ENCODE results near the gene CLDN4. TPM values are rescaled to one million over a fixed set of nuclear protein-coding genes. Genes with fewer than 3 reads are reported as not detected.

The CLDN4 gene
- total RNA-seq, 1 donor from 2014 or later, result 0.54 TPM

DNA sequence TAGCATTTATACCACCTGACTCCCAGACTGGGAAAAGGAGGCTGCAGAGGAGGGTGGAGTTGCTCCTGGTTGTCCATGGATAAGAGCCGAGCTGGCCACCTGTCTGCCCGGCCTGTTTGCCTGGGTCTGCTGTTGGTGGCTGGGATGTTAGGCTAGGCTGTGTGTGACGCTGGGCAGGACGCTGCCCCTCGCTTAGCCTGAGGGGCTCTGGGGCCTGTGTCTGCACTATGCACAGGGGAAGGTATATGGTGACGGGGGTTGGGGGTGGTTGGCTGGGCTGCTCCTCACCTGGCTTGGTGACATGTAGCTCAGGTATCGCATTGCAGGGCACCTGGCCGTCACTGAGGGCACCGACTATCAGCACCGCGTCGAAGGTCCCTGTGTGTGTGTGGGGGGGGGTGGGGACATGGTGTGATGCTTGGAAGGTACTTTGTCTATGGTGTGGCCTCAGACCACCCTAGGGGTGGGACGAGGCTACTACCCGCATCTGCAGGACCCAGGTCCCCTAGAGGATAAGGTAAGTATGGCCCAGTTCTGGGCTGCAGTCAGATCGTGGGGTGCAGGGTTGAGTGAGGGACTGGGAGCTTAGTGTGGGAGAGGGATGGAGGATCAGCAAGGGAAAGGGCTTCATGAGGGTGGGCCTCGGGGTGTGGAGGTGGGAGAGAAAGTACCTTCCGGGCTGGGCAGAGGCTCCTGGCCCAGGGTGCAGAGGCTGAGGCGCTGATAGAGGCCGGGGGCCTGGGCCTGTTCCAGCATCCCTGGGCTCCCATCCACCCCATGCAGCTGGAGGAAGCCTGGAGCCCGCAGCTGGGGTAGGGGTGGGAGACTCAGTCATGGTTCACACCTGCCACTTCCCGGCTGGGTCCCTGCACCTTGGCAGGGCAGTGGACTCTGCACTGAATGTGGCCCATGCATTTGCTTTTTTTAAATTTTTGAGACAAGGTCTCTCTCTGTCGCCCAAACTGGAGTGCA, 9.2 kb downstream of the CLDN4 start:
- Mint-ChIP-seq H3K9me3 (ENCODE audit: unreplicated experiment) (peaks cover 5% of the 10 kb centered on the region), H3K27ac (ENCODE audit: unreplicated experiment) (no peak overlapping the region), H3K36me3 (ENCODE audit: unreplicated experiment) (no peaks in the 10 kb centered on the region), H3K27me3 (ENCODE audit: unreplicated experiment) (no peaks in the 10 kb centered on the region), H3K4me1 (ENCODE audit: low read depth, unreplicated experiment) (no peaks in the 10 kb centered on the region), H3K4me3 (ENCODE audit: unreplicated experiment) (no peak overlapping the region)
- DNase-seq, result no peak
- TF ChIP-seq, protein P1, sequence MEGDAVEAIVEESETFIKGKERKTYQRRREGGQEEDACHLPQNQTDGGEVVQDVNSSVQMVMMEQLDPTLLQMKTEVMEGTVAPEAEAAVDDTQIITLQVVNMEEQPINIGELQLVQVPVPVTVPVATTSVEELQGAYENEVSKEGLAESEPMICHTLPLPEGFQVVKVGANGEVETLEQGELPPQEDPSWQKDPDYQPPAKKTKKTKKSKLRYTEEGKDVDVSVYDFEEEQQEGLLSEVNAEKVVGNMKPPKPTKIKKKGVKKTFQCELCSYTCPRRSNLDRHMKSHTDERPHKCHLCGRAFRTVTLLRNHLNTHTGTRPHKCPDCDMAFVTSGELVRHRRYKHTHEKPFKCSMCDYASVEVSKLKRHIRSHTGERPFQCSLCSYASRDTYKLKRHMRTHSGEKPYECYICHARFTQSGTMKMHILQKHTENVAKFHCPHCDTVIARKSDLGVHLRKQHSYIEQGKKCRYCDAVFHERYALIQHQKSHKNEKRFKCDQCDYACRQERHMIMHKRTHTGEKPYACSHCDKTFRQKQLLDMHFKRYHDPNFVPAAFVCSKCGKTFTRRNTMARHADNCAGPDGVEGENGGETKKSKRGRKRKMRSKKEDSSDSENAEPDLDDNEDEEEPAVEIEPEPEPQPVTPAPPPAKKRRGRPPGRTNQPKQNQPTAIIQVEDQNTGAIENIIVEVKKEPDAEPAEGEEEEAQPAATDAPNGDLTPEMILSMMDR (IDR thresholded peaks at IDR 0.05; ENCODE audit: partially characterized antibody, unreplicated experiment), result peak; percentile 15

DNA sequence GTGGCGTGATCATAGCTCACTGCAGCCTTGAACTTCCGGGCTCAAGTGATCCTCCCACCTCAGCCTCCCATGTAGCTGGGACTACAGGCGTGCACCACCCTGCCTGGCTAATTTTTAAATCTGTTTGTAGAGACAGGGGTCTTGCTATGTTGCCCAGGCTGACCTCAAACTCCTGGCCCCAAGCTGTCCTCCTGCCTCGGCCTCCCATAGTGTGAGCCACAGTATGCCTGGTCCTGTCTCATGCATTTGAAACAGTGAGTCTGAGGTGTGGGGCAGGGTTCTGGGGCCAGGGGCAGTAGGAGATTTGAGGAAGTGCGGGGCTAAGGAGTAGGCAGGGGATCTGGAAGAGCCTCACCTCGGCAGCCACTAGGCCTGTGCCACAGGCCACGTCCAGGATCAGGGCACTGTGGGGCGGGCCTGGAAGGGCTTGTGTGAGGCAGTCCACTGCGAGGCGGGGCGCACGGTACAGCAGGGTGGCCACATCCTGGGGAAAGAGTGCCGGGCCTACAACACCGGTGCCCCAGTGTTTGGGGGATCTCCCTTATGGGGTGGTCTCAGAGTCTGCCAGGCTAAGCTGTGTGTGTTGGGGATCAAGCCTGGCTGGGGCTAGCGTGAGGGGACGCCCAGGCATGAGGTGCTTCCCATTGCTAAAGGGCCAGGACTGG, 10.1 kb downstream of the CLDN4 start:
- no peaks in the 10 kb centered on the region for H3K4me1 Mint-ChIP-seq (ENCODE audit: low read depth, unreplicated experiment)
- TF ChIP-seq, protein P1 (IDR thresholded peaks at IDR 0.05; ENCODE audit: partially characterized antibody, unreplicated experiment), result no peak
- H3K9me3 Mint-ChIP-seq (ENCODE audit: unreplicated experiment), result peaks cover 5% of the 10 kb centered on the region
- no peak overlapping the region for H3K27ac Mint-ChIP-seq (ENCODE audit: unreplicated experiment)
- H3K36me3 Mint-ChIP-seq (ENCODE audit: unreplicated experiment), result no peaks in the 10 kb centered on the region
- DNase-seq, result no peak
- H3K27me3 Mint-ChIP-seq (ENCODE audit: unreplicated experiment), result peaks cover 2% of the 10 kb centered on the region
- no peak overlapping the region for H3K4me3 Mint-ChIP-seq (ENCODE audit: unreplicated experiment)

DNA sequence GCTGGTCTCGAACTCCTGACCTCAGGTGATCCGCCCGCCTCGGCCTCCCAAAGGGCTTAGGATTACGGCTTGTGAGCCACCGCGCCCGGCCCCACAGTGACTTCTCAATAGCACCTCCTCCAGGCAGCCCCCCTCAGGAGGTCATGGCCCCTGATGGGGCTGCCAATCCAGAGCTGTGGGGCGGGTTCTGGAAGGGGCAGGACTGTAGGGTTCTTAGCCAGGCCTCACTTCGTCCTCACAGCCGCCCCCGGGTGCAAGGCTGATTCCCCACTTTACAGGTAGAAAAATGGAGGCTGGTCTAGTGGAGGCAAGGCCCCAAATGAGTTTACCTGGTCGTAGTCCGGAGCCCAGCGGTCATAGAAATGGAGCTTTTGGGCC, 10.9 kb downstream of the CLDN4 start:
- H3K27ac Mint-ChIP-seq (ENCODE audit: unreplicated experiment), result no peak overlapping the region
- peak overlapping the region; percentile 84 for H3K4me3 Mint-ChIP-seq (ENCODE audit: unreplicated experiment)
- H3K27me3 Mint-ChIP-seq (ENCODE audit: unreplicated experiment), result peaks cover 2% of the 10 kb centered on the region
- H3K36me3 Mint-ChIP-seq (ENCODE audit: unreplicated experiment), result no peaks in the 10 kb centered on the region
- DNase-seq, result no peak
- TF ChIP-seq, protein P1 (IDR thresholded peaks at IDR 0.05; ENCODE audit: partially characterized antibody, unreplicated experiment), result no peak
- H3K9me3 Mint-ChIP-seq (ENCODE audit: unreplicated experiment), result peaks cover 5% of the 10 kb centered on the region
- H3K4me1 Mint-ChIP-seq (ENCODE audit: low read depth, unreplicated experiment), result no peaks in the 10 kb centered on the region

DNA sequence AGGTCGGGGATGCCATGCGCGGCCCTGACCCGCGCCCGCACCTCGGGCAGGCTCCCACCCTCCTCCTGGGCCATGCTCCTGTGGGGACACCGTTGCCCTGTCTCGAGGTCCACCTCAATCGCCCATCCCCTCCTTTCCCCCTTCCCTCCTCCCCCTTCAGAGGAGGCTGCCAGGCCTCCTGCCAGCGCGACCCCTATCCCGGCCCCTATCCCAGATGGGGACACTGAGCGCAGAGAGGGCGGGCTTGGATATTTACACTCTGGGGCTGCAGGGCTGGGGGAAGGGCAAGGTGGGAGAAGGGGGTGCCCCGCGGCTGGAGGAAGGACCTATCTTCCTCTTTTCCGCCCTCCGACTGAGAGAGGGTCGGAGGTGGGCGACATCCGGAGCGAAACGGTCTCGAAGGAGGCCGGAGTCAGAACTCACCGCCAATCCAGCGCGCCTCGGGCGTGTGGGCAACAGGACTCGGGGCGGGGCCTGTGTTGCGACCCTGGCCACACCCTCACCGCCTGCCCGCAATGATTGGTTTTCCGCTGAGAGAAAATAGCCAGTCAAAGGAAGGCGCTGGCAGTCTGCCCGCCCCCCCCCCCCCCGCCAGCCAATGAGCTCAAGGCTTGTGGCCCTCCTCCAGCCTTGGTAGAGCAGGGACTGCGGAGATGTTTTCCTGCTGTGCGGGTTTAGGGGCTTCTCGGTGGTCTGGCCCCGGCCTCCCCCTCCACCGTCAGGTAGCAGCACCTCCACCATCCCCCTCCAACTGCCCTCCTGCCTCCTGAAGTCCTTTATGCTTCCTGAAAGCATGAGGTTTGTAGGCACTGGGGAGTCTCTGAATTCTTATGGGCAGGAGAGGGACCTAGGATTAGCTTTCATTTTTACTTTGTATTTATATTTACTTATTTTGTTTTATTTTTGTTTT, 11.5 kb downstream of the CLDN4 start, which contains the start of gene METTL27:
Gene METTL27, minus strand, starts transcription at position 450 of the 910 bp plus-strand sequence. Its CDS starts 376 bp downstream, at position 74.
- Mint-ChIP-seq H3K4me3 (ENCODE audit: unreplicated experiment) (peak within 1 kb of the TSS; percentile 84), H3K27ac (ENCODE audit: unreplicated experiment) (peak within 1 kb of the TSS; percentile 82), H3K4me1 (ENCODE audit: low read depth, unreplicated experiment) (no peaks in the 10 kb centered on the region), H3K36me3 (ENCODE audit: unreplicated experiment) (no peaks in the 10 kb centered on the region), H3K9me3 (ENCODE audit: unreplicated experiment) (peaks cover 5% of the 10 kb centered on the region), H3K27me3 (ENCODE audit: unreplicated experiment) (peaks cover 2% of the 10 kb centered on the region)
- TF ChIP-seq, protein P1 (IDR thresholded peaks at IDR 0.05; ENCODE audit: partially characterized antibody, unreplicated experiment), result no peak
- DNase-seq, result peak; percentile 95
